Stomach smooth muscle (tissue), 2 donors: ENCODE data around the gene SMIM32.

Experiments used
- H3K27ac ChIP-seq: one replicate; pipeline ENCODE4 v1.7.0; 2013; ENCODE audit warnings: mild to moderate bottlenecking, low read length, inconsistent platforms
- H3K27me3 ChIP-seq, 2 donors: one replicate each; pipeline ENCODE4 v1.7.0; 2013; ENCODE audit warnings: low read length in 2 of 2; ENCODE audit not compliant: insufficient read depth in 2 of 2, control insufficient read depth in 1 of 2
- H3K36me3 ChIP-seq, 2 donors: one replicate each; pipeline ENCODE4 v1.7.0; 2013; ENCODE audit warnings: low read length in 2 of 2; ENCODE audit not compliant: control insufficient read depth in 2 of 2, insufficient read depth in 2 of 2
- H3K4me1 ChIP-seq: one replicate; pipeline ENCODE4 v1.7.0; 2013; ENCODE audit warnings: low read length; ENCODE audit not compliant: control insufficient read depth, insufficient read depth
- H3K4me3 ChIP-seq, 2 donors: one replicate each; pipeline ENCODE4 v1.7.0; 2013; ENCODE audit warnings: low read length in 2 of 2
- H3K9ac ChIP-seq, 2 donors: one replicate each; pipeline ENCODE4 v1.7.0; 2013; ENCODE audit warnings: low read length in 2 of 2, mild to moderate bottlenecking in 1 of 2
- H3K9me3 ChIP-seq, 2 donors: one replicate each; pipeline ENCODE4 v1.7.0; 2013; ENCODE audit warnings: low read length in 2 of 2; ENCODE audit not compliant: control insufficient read depth in 2 of 2
- donor health status: healthy.
- donor health status: Pancreatic carcinoma.

SMIM32 gene

GRCh38 chr5:136155761-136156160, 37.2 kb downstream of the SMIM32 start:
- Histone ChIP-seq H3K4me3 (no peak overlapping the region), H3K36me3 (peaks cover 0 to 14% of the 10 kb centered on the region in 2 donors), H3K27me3 (no peaks in the 10 kb centered on the region), H3K4me1 (peaks cover 3% of the 10 kb centered on the region), H3K9me3 (no peaks in the 10 kb centered on the region), H3K27ac (no peak overlapping the region), H3K9ac (no peak overlapping the region)

GRCh38 chr5:136155078-136155477, 37.9 kb downstream of the SMIM32 start:
- Histone ChIP-seq H3K27ac (no peak overlapping the region), H3K36me3 (peaks cover 0 to 14% of the 10 kb centered on the region in 2 donors), H3K4me1 (peaks cover under 1% of the 10 kb centered on the region), H3K27me3 (no peaks in the 10 kb centered on the region), H3K4me3 (no peak overlapping the region), H3K9me3 (no peaks in the 10 kb centered on the region), H3K9ac (no peak overlapping the region)

GRCh38 chr5:136153581-136154236, 39.3 kb downstream of the SMIM32 start:
- Histone ChIP-seq H3K4me1 (no peaks in the 10 kb centered on the region), H3K4me3 (no peak overlapping the region), H3K9me3 (no peaks in the 10 kb centered on the region), H3K27me3 (no peaks in the 10 kb centered on the region), H3K36me3 (peaks cover 0 to 14% of the 10 kb centered on the region in 2 donors), H3K9ac (no peak overlapping the region), H3K27ac (no peak overlapping the region)

- H3K9me3 ChIP-seq: no peaks in the 10 kb centered on the region
- H3K9ac ChIP-seq: no peak overlapping the region
- H3K4me3 ChIP-seq: no peak overlapping the region
- peaks cover 2% of the 10 kb centered on the region for H3K4me1 ChIP-seq
- H3K36me3 ChIP-seq: peaks cover 0 to 14% of the 10 kb centered on the region in 2 donors
- no peaks in the 10 kb centered on the region for H3K27me3 ChIP-seq
- H3K27ac ChIP-seq: no peak overlapping the region
These were observed 43.1 kb downstream of the SMIM32 start for GRCh38 chr5:136149891-136150290.

GRCh38 chr5:136147632-136148031, 45.3 kb downstream of the SMIM32 start:
- H3K4me1 ChIP-seq: peaks cover 3% of the 10 kb centered on the region
- no peaks in the 10 kb centered on the region for H3K36me3 ChIP-seq
- no peaks in the 10 kb centered on the region for H3K9me3 ChIP-seq
- H3K9ac ChIP-seq: no peak overlapping the region
- no peaks in the 10 kb centered on the region for H3K27me3 ChIP-seq
- no peak overlapping the region for H3K27ac ChIP-seq
- no peak overlapping the region for H3K4me3 ChIP-seq

GRCh38 chr5:136146201-136146600, 46.8 kb downstream of the SMIM32 start:
- H3K27me3 ChIP-seq: no peaks in the 10 kb centered on the region
- H3K9me3 ChIP-seq: no peaks in the 10 kb centered on the region
- H3K36me3 ChIP-seq: no peaks in the 10 kb centered on the region
- peaks cover 3% of the 10 kb centered on the region for H3K4me1 ChIP-seq
- no peak overlapping the region for H3K27ac ChIP-seq
- H3K9ac ChIP-seq: no peak overlapping the region
- no peak overlapping the region for H3K4me3 ChIP-seq

GRCh38 chr5:136145030-136145429, 47.9 kb downstream of the SMIM32 start:
- H3K9ac ChIP-seq: no peak overlapping the region
- H3K4me1 ChIP-seq: peaks cover 3% of the 10 kb centered on the region
- no peak overlapping the region for H3K27ac ChIP-seq
- no peak overlapping the region for H3K4me3 ChIP-seq
- H3K9me3 ChIP-seq: no peaks in the 10 kb centered on the region
- H3K36me3 ChIP-seq: no peaks in the 10 kb centered on the region
- H3K27me3 ChIP-seq: no peaks in the 10 kb centered on the region

- Histone ChIP-seq H3K9me3 (no peaks in the 10 kb centered on the region), H3K27ac (no peak overlapping the region), H3K9ac (no peak overlapping the region), H3K27me3 (no peaks in the 10 kb centered on the region), H3K36me3 (no peaks in the 10 kb centered on the region), H3K4me3 (no peak overlapping the region), H3K4me1 (peaks cover 3% of the 10 kb centered on the region)
These were observed 49.2 kb downstream of the SMIM32 start for GRCh38 chr5:136143763-136144162.

- Histone ChIP-seq H3K9me3 (no peaks in the 10 kb centered on the region), H3K4me1 (peaks cover 3% of the 10 kb centered on the region)
These were observed 49.6 kb downstream of the SMIM32 start for GRCh38 chr5:136143312-136143711.

GRCh38 chr5:136141561-136141960, 51.4 kb downstream of the SMIM32 start:
- Histone ChIP-seq H3K27me3 (no peaks in the 10 kb centered on the region), H3K4me3 (no peak overlapping the region), H3K9ac (no peak overlapping the region), H3K9me3 (no peaks in the 10 kb centered on the region), H3K27ac (no peak overlapping the region), H3K4me1 (peaks cover 3% of the 10 kb centered on the region), H3K36me3 (no peaks in the 10 kb centered on the region)

More at GRCh38 chr5:136143312-136143711, 49.6 kb downstream of the SMIM32 start:
- H3K27ac ChIP-seq: no peak overlapping the region
- H3K4me3 ChIP-seq: no peak overlapping the region
- no peaks in the 10 kb centered on the region for H3K27me3 ChIP-seq
- no peaks in the 10 kb centered on the region for H3K36me3 ChIP-seq
- no peak overlapping the region for H3K9ac ChIP-seq
